ENCODE results near the gene LINC00305.

LINC00305 gene

GRCh38 chr18:64095056-64095455 is 53.8 kb downstream of the LINC00305 start:
- TF ChIP-seq CTCF (IDR thresholded peaks at IDR 0.05) = no peak

GRCh38 chr18:64094210-64094609 is 54.7 kb downstream of the LINC00305 start:
- TF ChIP-seq CTCF (IDR thresholded peaks at IDR 0.05) = no peak

GRCh38 chr18:64091526-64091925 is 57.4 kb downstream of the LINC00305 start:
- TF ChIP-seq CTCF (IDR thresholded peaks at IDR 0.05) = no peak

- TF ChIP-seq CTCF (IDR thresholded peaks at IDR 0.05) = no peak
Observed at GRCh38 chr18:64090876-64091275, 58.0 kb downstream of the LINC00305 start.

- TF ChIP-seq CTCF (IDR thresholded peaks at IDR 0.05) = no peak
Observed at GRCh38 chr18:64083916-64084315, 65.0 kb downstream of the LINC00305 start.

GRCh38 chr18:64082513-64082912 is 66.4 kb downstream of the LINC00305 start:
- no peak for TF ChIP-seq CTCF (IDR thresholded peaks at IDR 0.05)

GRCh38 chr18:64082054-64082453 is 66.8 kb downstream of the LINC00305 start:
- TF ChIP-seq CTCF (IDR thresholded peaks at IDR 0.05) = no peak

- no peak for TF ChIP-seq CTCF (IDR thresholded peaks at IDR 0.05)
Observed at GRCh38 chr18:64073971-64074370, 74.9 kb downstream of the LINC00305 start.
